PFSK-1 (cell line): ENCODE results near the gene MARCHF9.

Source experiments
- FOXP2 ChIP-seq: optimal IDR thresholded peaks from 2 replicates; pipeline ENCODE3; 2011; ENCODE audit warnings: borderline replicate concordance, control low read depth, inconsistent platforms; ENCODE audit not compliant: insufficient read depth; ENCODE audit errors: extremely low read length, extremely low read depth
- POLR2AphosphoS5 ChIP-seq: IDR thresholded peaks from 2 replicates; pipeline ENCODE4 v1.6.1; 2012; ENCODE audit warnings: low read depth, mild to moderate bottlenecking, control low read depth, low read length, moderate library complexity
- SIN3A ChIP-seq: IDR thresholded peaks from 2 replicates; pipeline ENCODE4 v1.6.1; 2012; ENCODE audit warnings: mild to moderate bottlenecking, low read length, moderate library complexity, borderline replicate concordance; ENCODE audit not compliant: insufficient read depth
- TAF1 ChIP-seq: IDR thresholded peaks from 2 replicates; pipeline ENCODE4 v1.6.1; 2012; ENCODE audit warnings: low read length, control low read depth, borderline replicate concordance; ENCODE audit not compliant: insufficient read depth
- TF ChIP-seq, protein P1 (sequence below), 2 experiments: IDR thresholded peaks; 2 replicates each; pipeline versions ENCODE4 v1.6.1 to v1.8.0; 2011 to 2012; ENCODE audit warnings: low read depth in 2 of 2, low read length in 2 of 2, control low read depth in 1 of 2, inconsistent platforms in 1 of 2, mild to moderate bottlenecking in 1 of 2, moderate library complexity in 1 of 2; ENCODE audit not compliant: insufficient read depth in 1 of 2

MARCHF9 gene

DNA sequence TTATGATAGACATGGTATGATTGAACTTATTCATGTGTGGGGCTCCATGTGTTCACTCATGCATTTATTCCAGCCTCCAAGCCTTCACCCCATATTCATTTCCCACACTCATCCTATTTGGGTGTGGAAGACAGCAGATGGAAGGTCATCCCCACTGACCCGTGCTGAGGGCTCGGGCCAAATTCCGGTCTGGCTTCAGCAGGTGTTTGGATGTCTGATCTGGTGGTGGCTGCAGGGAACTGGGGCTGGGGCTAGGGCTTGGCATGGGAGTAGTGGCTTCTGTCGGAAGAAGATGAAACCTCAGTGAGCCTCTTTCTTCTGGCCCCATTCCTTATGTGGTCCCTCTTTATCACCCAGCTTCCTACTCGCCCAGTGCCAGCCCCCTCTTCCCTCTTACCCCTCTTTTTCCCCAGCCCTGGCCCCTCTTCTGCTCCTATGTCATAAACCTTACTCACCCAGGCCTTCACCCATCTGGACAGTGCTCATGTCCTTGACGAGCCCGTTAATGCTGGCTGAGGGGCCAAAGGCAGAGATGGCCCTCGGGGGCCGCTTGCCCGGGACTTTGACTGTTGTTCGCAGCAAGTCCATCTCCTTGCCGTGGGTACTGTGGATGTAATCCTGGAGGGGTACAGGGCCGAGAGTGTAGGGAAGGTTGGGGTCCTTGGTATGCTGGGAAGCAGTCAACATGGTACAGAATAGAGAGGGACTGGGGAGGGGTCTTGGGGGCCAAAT is 24.4 kb upstream of the MARCHF9 start:
- TF ChIP-seq TAF1 (no peak), POLR2AphosphoS5 (no peak), FOXP2 (no peak), SIN3A (no peak)
- TF ChIP-seq, protein P1, sequence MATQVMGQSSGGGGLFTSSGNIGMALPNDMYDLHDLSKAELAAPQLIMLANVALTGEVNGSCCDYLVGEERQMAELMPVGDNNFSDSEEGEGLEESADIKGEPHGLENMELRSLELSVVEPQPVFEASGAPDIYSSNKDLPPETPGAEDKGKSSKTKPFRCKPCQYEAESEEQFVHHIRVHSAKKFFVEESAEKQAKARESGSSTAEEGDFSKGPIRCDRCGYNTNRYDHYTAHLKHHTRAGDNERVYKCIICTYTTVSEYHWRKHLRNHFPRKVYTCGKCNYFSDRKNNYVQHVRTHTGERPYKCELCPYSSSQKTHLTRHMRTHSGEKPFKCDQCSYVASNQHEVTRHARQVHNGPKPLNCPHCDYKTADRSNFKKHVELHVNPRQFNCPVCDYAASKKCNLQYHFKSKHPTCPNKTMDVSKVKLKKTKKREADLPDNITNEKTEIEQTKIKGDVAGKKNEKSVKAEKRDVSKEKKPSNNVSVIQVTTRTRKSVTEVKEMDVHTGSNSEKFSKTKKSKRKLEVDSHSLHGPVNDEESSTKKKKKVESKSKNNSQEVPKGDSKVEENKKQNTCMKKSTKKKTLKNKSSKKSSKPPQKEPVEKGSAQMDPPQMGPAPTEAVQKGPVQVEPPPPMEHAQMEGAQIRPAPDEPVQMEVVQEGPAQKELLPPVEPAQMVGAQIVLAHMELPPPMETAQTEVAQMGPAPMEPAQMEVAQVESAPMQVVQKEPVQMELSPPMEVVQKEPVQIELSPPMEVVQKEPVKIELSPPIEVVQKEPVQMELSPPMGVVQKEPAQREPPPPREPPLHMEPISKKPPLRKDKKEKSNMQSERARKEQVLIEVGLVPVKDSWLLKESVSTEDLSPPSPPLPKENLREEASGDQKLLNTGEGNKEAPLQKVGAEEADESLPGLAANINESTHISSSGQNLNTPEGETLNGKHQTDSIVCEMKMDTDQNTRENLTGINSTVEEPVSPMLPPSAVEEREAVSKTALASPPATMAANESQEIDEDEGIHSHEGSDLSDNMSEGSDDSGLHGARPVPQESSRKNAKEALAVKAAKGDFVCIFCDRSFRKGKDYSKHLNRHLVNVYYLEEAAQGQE (IDR thresholded peaks at IDR 0.05; ENCODE audit: insufficient read depth in 1 of 2, low read depth in 2 of 2, low read length in 2 of 2): no peak

DNA sequence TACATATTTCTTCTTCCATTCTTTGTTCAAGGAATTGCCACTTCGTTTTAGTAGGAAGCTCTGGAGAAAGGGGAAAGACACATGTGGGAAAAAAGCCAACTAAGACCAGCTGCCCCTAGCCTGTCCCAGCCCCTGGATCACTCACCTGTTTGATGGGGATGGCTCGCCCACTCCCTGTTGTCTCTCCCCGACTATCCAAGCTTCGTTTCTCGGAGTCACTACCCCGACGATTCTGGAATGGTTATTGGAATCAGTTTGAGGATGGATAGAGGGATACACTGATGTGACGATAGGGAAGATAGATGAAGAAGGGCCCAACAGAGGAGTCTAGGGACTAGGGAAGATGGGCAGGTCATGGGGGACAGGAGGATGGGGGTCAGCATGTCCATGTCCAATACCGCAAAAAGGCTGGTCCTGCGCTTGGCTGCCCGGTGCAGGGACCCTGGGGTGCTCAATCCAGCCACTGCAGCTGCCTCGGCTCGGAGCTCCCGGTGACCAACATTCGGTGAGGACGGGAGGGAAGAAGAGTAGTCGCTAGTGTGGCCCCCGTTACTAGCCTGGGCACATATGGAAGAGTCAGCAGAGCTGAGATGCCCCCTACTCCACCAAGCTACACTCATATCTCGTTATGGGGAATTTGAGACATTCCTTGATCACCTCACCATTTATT is 23.4 kb upstream of the MARCHF9 start:
- no peak for TF ChIP-seq SIN3A
- TF ChIP-seq FOXP2: no peak
- TF ChIP-seq TAF1: no peak
- TF ChIP-seq, protein P1 (IDR thresholded peaks at IDR 0.05; ENCODE audit: insufficient read depth in 1 of 2, low read depth in 2 of 2, low read length in 2 of 2): no peak
- no peak for TF ChIP-seq POLR2AphosphoS5

DNA sequence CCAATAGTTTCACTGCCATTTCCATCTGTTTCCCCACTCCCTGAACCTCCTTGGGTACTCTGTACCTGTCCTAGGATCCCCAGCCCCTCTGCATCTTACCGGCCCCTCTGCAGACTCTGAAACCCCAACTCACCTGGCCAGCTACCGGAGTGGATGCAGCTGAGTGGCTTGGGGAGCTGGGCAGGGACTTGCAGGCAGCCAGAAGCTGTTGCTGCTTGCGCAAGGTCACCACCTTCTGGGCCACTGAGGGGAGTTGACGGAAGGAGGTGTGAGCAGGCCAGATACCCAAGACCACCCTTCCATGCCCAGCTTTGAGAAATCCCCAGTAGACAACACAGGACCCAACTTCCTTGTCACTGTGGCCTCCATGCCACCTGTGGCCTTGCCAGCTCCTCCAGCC is 22.6 kb upstream of the MARCHF9 start:
- no peak for TF ChIP-seq TAF1
- TF ChIP-seq, protein P1 (IDR thresholded peaks at IDR 0.05; ENCODE audit: insufficient read depth in 1 of 2, low read depth in 2 of 2, low read length in 2 of 2): no peak

DNA sequence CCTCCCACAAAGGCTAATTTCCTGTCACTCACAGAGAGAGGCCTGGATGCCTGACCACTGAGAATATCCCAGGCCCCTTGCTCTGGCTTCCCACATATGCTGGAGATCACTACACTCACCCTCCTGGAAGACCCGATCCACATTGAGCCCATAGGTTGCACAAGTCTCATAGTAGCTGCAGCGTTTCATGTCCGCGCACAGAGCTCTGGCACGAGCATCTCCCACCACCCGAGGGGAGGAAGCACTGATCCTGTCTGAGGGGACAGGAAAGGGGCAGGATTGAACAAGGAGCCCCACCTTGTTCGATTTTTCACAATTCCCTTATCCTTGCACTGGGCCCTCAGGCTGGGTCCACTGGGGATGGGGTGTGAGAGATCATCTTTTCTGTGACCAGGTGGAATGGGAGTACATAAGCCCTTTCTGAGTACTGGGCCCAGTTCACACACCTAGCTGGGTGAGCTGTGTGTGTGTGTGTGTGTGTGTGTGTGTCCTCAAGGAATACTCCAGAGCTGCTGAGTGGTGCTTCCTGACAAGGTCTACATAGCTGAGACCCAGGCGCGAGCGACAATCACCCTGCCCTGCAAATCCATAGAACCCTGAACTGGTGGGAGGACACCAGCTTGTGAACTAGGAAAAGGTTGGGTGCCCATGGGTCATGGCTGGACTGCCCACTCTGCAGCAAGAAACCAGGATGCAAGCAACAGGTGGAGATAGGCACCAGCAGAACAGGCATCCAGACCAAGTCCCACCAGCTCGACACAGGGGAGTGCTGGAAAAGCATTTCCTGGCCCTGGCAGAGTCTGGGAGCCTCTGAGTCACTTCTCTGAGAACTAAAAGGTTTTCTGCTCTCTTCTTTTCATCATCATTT is 21.9 kb upstream of the MARCHF9 start:
- TF ChIP-seq FOXP2 (no peak), SIN3A (no peak)

DNA sequence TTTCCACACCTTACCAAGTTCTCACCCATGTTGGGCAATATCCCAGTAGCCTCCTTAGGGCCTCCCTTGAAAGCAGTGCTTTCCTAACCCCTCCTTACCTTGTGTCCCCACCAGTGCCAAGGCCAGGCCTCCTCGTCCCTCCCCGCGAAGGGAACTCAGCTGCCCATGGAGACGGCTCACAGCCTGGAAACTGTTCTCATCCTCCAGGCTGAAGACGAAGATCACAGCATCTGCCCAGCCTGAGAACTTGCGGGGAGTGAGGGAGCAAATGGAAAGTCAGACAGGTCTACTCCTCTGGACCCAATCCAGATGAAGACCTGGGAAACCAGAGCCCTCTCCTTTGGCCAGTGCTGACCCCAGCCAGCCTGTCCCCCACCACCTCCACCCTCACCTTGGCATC is 21.0 kb upstream of the MARCHF9 start:
- TF ChIP-seq TAF1 (no peak), POLR2AphosphoS5 (no peak)

DNA sequence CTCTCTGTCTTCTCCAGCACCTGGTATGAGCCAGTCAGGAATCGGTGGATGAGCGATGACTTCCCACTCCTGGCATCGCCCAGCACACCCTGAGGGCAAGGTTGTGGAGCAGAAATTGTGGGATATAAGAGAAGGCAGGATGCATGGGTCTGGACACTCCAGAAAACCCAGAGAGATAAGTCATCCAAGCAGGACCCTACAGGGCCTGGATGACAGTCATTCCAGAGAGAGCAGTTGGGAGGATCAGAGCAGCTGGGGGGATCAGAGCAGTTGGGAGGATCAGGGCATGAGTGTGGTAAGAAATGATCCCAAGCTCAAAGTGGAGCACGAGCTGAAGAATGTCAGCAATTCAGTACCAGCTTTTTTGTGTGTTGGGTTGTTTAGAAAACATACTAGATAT is 20.3 kb upstream of the MARCHF9 start:
- TF ChIP-seq TAF1 (no peak), FOXP2 (no peak), SIN3A (no peak), POLR2AphosphoS5 (no peak)
- TF ChIP-seq, protein P1 (IDR thresholded peaks at IDR 0.05; ENCODE audit: insufficient read depth in 1 of 2, low read depth in 2 of 2, low read length in 2 of 2): no peak
